NCI-H146 (cell line): Measurements from ENCODE around the gene OBI1.

Experiments
- DNase-seq: peaks from one replicate; lab custom pipeline; 2025; lab: John Stamatoyannopoulos, UW

The OBI1 gene

DNA sequence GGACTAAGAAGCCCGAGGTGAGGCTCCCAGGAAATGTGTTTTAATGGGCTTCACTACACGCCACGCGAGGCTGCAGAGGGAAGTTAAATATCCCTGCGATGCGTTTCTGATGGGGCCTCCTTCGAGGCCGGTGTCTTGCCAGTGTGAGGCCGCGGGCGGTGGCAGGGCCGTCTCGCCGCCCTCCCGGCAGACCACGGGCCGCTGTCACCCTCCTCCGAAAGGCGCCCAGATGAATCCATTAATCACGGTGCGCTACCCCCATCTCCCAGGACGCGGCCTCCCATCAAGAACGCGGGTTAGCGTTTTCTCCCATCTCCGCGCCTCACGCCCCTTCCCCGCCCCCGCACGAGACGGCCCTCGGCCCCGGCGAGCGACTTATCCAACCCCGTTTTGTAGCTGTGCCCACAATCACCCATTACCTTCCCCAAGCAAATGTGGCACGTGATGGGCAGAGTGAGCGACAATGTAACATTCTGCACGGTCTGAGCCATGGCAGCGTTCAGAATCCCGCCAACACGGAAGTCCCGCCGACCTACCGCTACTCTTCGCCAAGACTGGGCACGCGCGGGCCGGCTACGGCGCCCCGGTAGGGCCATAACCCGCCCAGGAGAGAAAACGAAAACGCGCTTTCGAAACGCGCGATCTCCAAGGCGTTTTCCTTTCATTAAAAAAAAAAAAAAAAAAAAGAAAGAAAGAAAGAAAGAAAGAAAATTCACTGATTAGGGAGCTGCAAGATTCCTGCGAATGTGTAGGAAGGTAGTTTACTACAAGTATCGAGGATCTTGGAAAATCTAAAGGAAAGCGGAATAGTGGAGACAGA, at the start of gene OBI1:
TSS of gene OBI1 (minus strand) at position 526 of the 820 bp plus-strand sequence. CDS start at position 491, 35 bp downstream.
- peak; percentile 92 for DNase-seq

GRCh38 chr13:78701383-78701782, 42.4 kb upstream of the OBI1 start:
- no peak for DNase-seq

GRCh38 chr13:78700121-78700910, 41.4 kb upstream of the OBI1 start:
- no peak for DNase-seq

- DNase-seq = peak; percentile 20
These were observed 30.1 kb upstream of the OBI1 start for GRCh38 chr13:78689011-78689410.

DNA sequence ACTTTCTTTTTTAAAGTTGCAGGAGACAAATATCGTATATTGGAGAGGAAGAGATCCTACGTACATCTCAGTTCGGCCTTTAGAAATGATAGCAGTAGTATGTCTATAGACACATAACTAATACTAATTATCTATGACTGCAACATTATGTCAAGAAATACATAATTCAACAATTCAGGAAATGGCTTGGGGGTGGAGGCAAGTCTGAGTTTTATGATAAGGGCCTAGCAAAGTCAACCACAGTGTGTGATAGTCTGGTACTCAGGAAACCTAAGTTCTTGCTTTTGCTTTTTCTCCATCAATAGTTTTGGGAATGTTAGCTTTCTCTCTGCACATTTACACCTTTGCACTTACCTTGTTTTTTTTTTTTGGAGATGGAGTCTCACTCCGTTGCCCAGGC, 27.5 kb upstream of the OBI1 start:
- DNase-seq = no peak

DNA sequence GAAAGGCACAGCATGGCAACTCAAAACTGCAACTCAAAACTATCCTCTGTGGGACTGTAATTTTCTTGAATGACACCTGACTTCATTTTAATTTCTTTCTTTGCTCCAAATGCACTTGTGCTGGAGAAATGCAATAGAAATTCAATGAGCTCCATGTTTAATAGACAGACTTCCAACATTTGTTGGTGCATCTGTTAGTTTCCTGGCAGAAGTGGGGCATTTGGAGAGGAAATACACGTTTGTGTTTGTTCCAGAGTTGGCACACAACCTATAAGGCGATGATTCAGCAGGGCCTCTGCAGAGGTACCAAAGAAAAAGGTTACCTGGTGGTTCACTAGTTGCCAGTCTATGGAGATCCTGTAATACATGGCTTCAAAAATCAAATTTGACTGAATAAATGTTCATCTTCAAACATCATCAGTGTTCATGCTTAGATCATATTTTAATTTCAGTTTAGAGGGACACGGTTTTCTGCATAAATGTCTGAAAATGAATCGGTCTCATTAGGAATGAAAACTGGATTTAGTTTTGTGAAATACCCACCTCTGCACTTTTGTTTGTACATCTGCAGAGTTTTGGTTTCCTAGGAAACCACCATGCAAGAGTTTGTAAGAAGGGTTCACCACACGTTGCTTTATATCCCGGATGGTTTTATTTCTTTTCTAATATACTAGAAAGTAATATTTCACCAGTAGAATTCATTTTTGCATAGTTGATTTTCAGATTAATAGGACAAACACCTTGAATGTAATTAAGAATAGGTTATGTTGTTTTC, 21.8 kb upstream of the OBI1 start:
- DNase-seq = peak; percentile 64

GRCh38 chr13:78680115-78680561, 21.2 kb upstream of the OBI1 start:
- peak; percentile 74 for DNase-seq

- no peak for DNase-seq
These were observed 20.4 kb upstream of the OBI1 start for GRCh38 chr13:78679329-78679728.

DNA sequence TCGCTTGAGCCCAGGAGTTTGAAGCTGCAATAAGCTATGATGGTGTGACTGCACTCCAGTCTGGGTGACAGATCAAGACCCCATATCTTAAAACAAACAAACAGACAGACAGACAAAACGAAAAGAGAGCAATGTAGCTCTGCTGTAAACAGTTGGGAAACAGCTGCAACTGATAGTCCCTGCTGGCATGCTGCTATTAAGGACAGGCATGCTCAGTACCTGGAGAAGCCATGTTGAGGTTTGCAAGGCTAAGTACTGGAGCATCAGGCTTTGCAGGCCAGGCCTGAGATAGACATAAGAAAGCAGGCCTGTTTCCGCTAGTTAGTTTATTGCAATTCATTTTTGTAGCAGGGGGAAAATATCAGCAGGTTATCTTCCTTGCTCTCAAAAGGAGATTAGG, 16.2 kb upstream of the OBI1 start:
- no peak for DNase-seq

- no peak for DNase-seq
These were observed 15.7 kb upstream of the OBI1 start for GRCh38 chr13:78674638-78675037.

- no peak for DNase-seq
These were observed 3.5 kb upstream of the OBI1 start for GRCh38 chr13:78662467-78662866.

GRCh38 chr13:78660495-78660857, 1.5 kb upstream of the OBI1 start:
- no peak for DNase-seq

- no peak for DNase-seq
These were observed 958 bp upstream of the OBI1 start for GRCh38 chr13:78659732-78660494.

DNA sequence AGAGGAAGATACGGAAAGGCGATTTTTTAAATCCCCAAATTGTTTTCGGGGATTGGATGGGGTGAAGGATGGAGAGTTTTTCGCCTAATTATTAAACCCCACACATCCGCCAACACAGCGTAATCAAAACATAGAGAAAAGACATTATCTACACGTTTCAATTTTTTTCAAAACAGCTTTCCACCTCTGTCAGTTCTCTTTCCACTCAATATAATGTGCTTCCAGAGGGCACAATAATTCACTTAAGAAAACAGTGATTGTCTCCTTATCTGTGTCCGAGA, 435 bp upstream of the OBI1 start:
- no peak for DNase-seq

DNA sequence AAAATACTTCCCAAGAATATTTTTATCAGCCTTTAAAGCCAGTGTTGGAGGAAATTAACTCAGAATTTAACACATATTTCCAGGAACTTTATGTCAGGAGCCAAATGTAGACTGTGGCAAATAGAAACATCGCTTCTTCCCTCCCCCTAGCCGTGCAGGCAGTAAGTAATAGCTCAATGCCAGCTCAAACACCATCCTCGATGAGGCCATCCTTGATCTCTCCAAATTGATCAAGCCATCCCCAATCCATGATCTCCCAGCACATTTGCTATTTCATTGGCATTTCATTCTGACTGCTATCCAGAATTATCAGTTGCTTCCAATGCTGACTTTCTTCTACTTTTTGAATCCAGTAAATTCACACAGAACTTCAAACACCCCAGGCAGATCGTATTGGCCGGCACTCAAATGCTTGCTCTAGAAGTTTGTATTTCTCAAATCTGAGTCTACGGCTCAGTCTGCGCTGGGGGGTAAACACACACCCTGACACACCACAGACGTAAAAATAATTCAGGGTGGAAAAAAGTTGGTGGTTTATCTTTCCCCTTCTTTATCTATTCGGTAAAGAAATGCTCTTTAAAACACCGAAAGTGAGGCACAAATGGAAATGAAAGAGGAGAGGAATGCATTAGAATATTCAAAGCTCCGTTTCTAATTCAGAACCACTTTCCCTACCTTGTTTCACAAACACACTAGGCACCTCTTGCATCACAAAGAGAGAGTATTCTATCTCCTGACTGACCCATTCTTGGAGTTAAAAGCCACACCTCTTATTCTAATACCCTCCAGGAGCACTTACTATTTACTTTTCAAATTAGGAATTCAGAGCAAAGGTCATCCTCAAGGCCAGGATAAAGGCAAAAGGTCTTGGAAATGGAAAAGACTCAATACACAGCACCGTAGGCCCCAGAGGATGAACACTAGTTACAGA, 991 bp downstream of the OBI1 start:
- no peak for DNase-seq

DNA sequence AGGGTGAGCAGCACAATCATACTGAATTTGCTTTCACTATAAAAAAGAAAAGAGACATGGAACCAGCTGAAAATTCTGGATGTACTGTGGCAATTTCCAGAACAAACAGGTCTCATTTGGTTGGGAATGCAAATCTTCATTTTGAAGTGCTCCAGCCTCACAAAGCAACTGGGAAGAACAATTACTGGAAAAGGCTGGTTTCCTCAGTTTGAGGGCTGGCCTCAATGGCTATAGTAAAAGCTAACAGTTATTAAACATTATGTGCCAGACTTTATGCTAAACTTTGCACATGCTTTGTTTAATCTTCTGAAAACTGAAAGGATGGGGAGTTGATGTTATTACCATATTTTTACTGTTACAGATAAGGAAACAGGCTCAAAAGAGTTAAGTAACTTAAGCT, 3.0 kb downstream of the OBI1 start:
- DNase-seq = no peak

DNA sequence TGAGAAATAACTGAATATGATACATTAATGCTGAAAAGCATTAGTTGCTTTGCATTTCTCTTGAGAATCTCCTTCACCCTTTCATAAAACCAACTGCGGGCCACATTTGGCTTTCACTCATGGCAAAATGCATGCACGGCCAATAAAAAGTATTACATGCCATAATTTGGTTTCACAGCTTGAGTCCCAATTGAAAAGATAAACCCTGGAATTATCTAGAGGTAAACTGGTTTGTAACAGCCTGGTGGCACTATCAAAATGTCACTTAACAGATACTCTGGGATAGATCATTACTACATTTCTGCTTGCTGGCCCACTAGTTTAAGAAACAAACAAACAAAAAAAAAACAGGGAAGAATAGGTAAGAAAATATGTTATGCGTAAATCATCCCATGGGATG, 3.9 kb downstream of the OBI1 start:
- DNase-seq = no peak

DNA sequence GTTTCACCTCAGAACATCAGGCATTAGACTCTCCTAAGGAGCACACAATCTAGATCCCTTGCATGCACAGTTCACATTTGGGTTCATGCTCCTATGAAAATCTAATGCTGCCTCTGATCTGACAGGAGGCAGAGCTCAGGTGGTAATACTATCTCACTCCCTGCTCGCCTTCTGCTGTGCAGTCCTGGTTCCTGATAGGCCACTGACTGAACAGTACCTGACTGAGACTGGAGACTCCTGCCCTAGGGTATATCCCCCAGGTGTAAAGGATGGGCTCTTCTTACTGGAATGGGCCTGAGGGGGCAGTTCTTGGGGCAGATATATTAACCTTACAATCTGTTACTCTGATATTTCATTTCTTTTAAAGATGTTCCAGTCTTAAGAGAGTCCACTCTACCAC, 6.3 kb downstream of the OBI1 start:
- no peak for DNase-seq

DNA sequence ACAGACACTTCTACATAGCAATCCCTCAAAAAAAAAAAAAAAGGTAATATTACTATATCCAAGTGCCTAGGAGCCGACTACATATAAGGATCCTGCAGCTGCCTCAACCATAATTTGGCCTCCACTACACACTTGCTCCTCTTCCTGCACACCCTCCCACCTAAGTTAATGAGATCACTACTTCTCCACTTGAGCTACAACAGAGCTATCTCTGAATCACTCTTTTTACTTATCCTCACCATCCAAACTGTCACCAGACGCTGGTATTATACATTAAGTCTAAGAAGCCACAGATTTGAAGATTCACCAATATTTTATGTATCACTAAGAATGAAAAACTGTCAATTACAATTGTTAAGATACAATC, 8.3 kb downstream of the OBI1 start:
- no peak for DNase-seq

DNA sequence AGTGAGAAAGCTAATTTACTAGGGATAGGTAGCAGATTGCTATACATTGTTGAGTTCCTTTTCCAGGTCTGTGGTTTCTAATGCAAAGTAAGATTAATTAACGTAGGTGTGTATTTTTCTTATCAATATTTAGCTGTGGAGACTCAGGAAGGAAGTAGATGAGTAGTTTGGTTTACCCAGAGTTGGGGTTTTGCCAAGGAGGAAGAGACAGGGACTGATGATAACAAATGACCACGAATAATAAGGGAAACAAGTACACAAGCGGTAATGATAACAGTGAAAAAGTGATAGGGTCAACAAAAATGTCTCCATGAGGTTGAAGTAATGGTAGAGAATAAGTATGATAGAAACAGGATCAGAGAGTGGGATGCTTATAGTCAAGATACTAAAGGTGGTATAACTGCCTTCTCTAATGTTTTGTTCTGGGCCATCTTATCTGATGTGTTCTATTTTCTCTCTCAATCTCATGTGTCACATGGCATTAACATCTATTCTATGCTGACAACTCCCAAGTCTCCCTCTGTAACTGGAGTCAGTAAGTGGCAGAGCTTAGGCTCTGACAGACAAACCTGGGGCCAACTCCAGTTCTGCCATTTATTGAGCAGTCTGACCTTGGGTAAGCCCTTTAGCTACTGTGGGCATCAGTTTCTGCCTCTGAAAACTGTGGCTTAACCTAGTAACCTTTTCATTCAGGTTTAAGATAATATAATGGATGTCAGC, 8.8 kb downstream of the OBI1 start:
- no peak for DNase-seq
